Measurements from ENCODE around the gene PTPRK.

DNA sequence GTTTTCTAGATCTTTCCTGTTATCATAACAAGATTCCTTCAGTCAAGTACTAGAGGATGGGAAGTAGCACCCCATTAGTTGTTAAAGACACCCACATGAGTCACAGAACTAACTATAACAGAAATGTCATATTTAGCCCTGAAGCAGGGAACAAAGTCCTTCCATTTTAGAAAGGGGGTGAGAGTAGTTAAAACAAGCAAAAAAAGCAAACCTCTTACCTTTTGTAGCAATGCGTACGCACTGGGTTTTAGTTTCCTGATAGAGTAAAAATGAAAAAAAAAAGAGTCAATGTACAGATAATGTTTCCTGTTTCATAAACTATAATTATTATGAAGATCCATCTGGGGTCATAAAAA lies 455.9 kb downstream of the PTPRK start:
- TF ChIP-seq, protein P1, sequence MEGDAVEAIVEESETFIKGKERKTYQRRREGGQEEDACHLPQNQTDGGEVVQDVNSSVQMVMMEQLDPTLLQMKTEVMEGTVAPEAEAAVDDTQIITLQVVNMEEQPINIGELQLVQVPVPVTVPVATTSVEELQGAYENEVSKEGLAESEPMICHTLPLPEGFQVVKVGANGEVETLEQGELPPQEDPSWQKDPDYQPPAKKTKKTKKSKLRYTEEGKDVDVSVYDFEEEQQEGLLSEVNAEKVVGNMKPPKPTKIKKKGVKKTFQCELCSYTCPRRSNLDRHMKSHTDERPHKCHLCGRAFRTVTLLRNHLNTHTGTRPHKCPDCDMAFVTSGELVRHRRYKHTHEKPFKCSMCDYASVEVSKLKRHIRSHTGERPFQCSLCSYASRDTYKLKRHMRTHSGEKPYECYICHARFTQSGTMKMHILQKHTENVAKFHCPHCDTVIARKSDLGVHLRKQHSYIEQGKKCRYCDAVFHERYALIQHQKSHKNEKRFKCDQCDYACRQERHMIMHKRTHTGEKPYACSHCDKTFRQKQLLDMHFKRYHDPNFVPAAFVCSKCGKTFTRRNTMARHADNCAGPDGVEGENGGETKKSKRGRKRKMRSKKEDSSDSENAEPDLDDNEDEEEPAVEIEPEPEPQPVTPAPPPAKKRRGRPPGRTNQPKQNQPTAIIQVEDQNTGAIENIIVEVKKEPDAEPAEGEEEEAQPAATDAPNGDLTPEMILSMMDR (IDR thresholded peaks at IDR 0.05; ENCODE audit: low read depth, low read length, missing input control) = no peak
- TF ChIP-seq YY1 (IDR thresholded peaks at IDR 0.05) (no peak), RAD21 (IDR thresholded peaks at IDR 0.05) (no peak), TAF1 (conservative IDR thresholded peaks at IDR 0.05) (no peak), GABPA (IDR thresholded peaks at IDR 0.05 in 1 of 2, conservative IDR thresholded peaks at IDR 0.05 in 1 of 2) (no peak), EGR1 (IDR thresholded peaks at IDR 0.05; ENCODE audit: low read depth in 2 of 2) (no peak), MAX (IDR thresholded peaks at IDR 0.05) (no peak), JUND (IDR thresholded peaks at IDR 0.05) (no peak), ZBTB33 (IDR thresholded peaks at IDR 0.05) (no peak), SP1 (IDR thresholded peaks at IDR 0.05) (no peak), RXRA (IDR thresholded peaks at IDR 0.05) (no peak), ATF3 (IDR thresholded peaks at IDR 0.05) (no peak)
- TF ChIP-seq, protein P2, sequence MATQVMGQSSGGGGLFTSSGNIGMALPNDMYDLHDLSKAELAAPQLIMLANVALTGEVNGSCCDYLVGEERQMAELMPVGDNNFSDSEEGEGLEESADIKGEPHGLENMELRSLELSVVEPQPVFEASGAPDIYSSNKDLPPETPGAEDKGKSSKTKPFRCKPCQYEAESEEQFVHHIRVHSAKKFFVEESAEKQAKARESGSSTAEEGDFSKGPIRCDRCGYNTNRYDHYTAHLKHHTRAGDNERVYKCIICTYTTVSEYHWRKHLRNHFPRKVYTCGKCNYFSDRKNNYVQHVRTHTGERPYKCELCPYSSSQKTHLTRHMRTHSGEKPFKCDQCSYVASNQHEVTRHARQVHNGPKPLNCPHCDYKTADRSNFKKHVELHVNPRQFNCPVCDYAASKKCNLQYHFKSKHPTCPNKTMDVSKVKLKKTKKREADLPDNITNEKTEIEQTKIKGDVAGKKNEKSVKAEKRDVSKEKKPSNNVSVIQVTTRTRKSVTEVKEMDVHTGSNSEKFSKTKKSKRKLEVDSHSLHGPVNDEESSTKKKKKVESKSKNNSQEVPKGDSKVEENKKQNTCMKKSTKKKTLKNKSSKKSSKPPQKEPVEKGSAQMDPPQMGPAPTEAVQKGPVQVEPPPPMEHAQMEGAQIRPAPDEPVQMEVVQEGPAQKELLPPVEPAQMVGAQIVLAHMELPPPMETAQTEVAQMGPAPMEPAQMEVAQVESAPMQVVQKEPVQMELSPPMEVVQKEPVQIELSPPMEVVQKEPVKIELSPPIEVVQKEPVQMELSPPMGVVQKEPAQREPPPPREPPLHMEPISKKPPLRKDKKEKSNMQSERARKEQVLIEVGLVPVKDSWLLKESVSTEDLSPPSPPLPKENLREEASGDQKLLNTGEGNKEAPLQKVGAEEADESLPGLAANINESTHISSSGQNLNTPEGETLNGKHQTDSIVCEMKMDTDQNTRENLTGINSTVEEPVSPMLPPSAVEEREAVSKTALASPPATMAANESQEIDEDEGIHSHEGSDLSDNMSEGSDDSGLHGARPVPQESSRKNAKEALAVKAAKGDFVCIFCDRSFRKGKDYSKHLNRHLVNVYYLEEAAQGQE (IDR thresholded peaks at IDR 0.05) = no peak

All from liver (tissue), 3 donors.